ENCODE data around the gene RAE1.
"Not testable (repeated sequence)": the region's sequence is repeated elsewhere in the genome, so short reads cannot be mapped to it uniquely, and the experiment has no call there.

Gene RAE1

GRCh38 chr20:57413986-57414385 is 62.9 kb downstream of the RAE1 start:
- DNase-seq (ENCODE audit: low read depth, low spot score) = no peak

GRCh38 chr20:57414867-57415592 is 64.0 kb downstream of the RAE1 start:
- DNase-seq (ENCODE audit: low read depth, low spot score) = no peak

- no peak for DNase-seq (ENCODE audit: low read depth, low spot score)
These were observed 64.7 kb downstream of the RAE1 start for GRCh38 chr20:57415771-57416170.

GRCh38 chr20:57416296-57417022 is 65.4 kb downstream of the RAE1 start:
- DNase-seq (ENCODE audit: low read depth, low spot score) = no peak

GRCh38 chr20:57417051-57417689 is 66.1 kb downstream of the RAE1 start:
- DNase-seq (ENCODE audit: low read depth, low spot score) = no peak

GRCh38 chr20:57417830-57418780 is 67.0 kb downstream of the RAE1 start:
- no peak for DNase-seq (ENCODE audit: low read depth, low spot score)

GRCh38 chr20:57419479-57419878 is 68.4 kb downstream of the RAE1 start:
- DNase-seq (ENCODE audit: low read depth, low spot score) = not testable (repeated sequence)

- DNase-seq (ENCODE audit: low read depth, low spot score) = no peak
These were observed 69.7 kb downstream of the RAE1 start for GRCh38 chr20:57420571-57421252.

- no peak for DNase-seq (ENCODE audit: low read depth, low spot score)
These were observed 70.5 kb downstream of the RAE1 start for GRCh38 chr20:57421253-57422220.

- DNase-seq (ENCODE audit: low read depth, low spot score) = no peak
These were observed 71.2 kb downstream of the RAE1 start for GRCh38 chr20:57422254-57422653.

- no peak for DNase-seq (ENCODE audit: low read depth, low spot score)
These were observed 74.3 kb downstream of the RAE1 start for GRCh38 chr20:57425150-57426013.

GRCh38 chr20:57426271-57426689 is 75.2 kb downstream of the RAE1 start:
- no peak for DNase-seq (ENCODE audit: low read depth, low spot score)

- no peak for DNase-seq (ENCODE audit: low read depth, low spot score)
These were observed 75.8 kb downstream of the RAE1 start for GRCh38 chr20:57426831-57427230.

- DNase-seq (ENCODE audit: low read depth, low spot score) = no peak
These were observed 77.5 kb downstream of the RAE1 start for GRCh38 chr20:57428324-57429158.

Data from iPS DF 19.7 (cell line).